Thyroid gland (tissue), 4 donors: Measurements from ENCODE around the gene ATG5.

Experiments used
- CTCF ChIP-seq, 6 experiments: fragments of 200-600 bp in 3 of 6; fragments of 450-650 bp in 3 of 6; sonication (generic) in 3 of 6; IDR thresholded peaks; one replicate each; pipeline ENCODE4 v1.5.1; 2016 to 2019; ENCODE audit warnings: antibody characterized with exemption in 6 of 6, mild to moderate bottlenecking in 2 of 6, inconsistent platforms in 1 of 6, moderate library complexity in 1 of 6
- POLR2A ChIP-seq, 2 donors: fragments of 450-650 bp; IDR thresholded peaks; one replicate each; pipeline ENCODE4 v1.6.1; 2017; ENCODE audit warnings: antibody characterized with exemption in 2 of 2, mild to moderate bottlenecking in 2 of 2, moderate library complexity in 1 of 2

GRCh38 chr6:106183430-106183829, 142.1 kb downstream of the ATG5 start:
- TF ChIP-seq CTCF (IDR thresholded peaks at IDR 0.05) (no peak), POLR2A (IDR thresholded peaks at IDR 0.05) (no peak)
